GM13976 (cell line): Measurements from ENCODE around the gene C2CD5.

Experiments
- DNase-seq: peaks from one replicate; pipeline ENCODE4 v3.0.0; 2012; ENCODE audit warnings: low spot score
- in situ Hi-C: fragments of 300-500 bp; cut with MboI; formaldehyde crosslinking; loops from one replicate; pipeline ENCODE4 v1.12.0; 2022; ENCODE audit warnings: low sequenced_read_pairs, mixed read lengths, inconsistent platforms; ENCODE audit not compliant: unreplicated experiment
- TF ChIP-seq, protein P1 (sequence below): IDR thresholded peaks from 2 replicates; pipeline ENCODE4 v1.5.1; 2012; ENCODE audit warnings: borderline replicate concordance, mild to moderate bottlenecking; ENCODE audit not compliant: insufficient read depth; ENCODE audit errors: extremely low read depth, missing control alignments, control extremely low read depth

C2CD5 gene

DNA sequence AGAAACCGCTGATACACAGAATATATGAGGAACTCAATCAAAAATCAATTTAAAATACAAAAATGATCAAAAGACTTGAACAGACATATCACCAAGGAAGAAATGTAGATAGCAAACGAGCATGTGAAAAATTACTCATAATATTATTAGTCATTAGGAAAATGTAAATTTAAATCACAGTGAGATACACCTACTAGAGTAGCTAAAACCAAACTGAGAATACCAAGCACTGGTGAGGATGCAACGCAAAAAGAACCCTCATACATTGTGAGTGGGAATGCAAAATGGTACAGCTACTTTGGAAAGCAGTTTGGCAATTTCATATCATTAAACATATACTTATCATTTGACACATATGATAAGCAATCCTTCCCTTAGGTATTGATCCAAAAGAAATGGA lies 108.8 kb downstream of the C2CD5 start:
- DNase-seq: no peak
- in situ Hi-C loops: loop anchor here (25.0 kb wide), 1 partner anchor 348 kb away; no protein-coding TSS in a partner anchor
- TF ChIP-seq, protein P1, sequence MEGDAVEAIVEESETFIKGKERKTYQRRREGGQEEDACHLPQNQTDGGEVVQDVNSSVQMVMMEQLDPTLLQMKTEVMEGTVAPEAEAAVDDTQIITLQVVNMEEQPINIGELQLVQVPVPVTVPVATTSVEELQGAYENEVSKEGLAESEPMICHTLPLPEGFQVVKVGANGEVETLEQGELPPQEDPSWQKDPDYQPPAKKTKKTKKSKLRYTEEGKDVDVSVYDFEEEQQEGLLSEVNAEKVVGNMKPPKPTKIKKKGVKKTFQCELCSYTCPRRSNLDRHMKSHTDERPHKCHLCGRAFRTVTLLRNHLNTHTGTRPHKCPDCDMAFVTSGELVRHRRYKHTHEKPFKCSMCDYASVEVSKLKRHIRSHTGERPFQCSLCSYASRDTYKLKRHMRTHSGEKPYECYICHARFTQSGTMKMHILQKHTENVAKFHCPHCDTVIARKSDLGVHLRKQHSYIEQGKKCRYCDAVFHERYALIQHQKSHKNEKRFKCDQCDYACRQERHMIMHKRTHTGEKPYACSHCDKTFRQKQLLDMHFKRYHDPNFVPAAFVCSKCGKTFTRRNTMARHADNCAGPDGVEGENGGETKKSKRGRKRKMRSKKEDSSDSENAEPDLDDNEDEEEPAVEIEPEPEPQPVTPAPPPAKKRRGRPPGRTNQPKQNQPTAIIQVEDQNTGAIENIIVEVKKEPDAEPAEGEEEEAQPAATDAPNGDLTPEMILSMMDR: no peak

DNA sequence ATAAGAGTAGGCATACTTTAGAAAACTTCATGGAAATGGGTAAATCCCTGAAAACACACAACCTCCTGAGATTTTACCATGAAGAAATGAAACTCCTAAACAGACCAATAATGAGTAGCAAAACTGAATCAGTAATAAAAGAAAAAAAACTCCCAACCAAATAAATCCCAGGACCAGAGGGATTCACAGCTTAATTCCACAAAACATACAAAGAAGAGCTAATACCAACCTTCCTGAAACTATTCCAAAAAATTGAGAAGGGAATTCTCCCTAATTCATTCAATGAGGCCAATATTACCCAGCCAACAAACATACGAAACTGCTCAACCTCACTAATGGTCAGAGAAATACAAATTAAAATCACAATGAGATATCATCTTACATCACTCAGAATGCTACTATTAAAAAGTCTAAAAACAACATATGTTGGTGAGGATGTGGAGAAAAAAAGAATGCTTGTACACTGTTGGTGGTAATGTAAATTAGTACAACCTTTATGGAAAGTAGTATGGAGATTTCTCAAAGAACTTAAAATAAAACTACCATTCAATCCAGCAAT lies 112.6 kb downstream of the C2CD5 start:
- in situ Hi-C loops: loop anchor here (25.0 kb wide), 1 partner anchor 344 kb away; no protein-coding TSS in a partner anchor

DNA sequence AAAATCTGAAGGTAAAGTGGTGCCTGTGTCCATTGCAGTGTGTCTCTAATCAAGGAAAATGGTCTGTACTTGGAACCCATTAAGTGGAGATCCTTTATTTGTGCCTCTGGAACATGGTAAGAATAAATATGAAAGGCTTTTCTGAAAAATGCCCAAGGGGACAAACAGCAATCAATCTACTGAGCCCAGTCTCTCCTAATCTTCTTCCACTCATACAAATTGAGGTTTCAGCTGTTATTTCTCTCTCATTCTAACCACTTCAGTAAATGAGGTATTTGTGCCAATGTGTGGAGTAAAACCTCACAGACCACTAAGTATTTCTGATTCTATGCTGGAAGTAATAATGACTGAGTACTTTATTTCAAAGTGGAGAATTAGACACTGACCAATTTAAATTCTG lies 127.5 kb downstream of the C2CD5 start:
- no peak for DNase-seq
- TF ChIP-seq, protein P1: no peak
- in situ Hi-C loops: no loop called here

More for the DNA sequence above, 112.6 kb downstream of the C2CD5 start:
- TF ChIP-seq, protein P1: no peak
- DNase-seq: no peak

DNA sequence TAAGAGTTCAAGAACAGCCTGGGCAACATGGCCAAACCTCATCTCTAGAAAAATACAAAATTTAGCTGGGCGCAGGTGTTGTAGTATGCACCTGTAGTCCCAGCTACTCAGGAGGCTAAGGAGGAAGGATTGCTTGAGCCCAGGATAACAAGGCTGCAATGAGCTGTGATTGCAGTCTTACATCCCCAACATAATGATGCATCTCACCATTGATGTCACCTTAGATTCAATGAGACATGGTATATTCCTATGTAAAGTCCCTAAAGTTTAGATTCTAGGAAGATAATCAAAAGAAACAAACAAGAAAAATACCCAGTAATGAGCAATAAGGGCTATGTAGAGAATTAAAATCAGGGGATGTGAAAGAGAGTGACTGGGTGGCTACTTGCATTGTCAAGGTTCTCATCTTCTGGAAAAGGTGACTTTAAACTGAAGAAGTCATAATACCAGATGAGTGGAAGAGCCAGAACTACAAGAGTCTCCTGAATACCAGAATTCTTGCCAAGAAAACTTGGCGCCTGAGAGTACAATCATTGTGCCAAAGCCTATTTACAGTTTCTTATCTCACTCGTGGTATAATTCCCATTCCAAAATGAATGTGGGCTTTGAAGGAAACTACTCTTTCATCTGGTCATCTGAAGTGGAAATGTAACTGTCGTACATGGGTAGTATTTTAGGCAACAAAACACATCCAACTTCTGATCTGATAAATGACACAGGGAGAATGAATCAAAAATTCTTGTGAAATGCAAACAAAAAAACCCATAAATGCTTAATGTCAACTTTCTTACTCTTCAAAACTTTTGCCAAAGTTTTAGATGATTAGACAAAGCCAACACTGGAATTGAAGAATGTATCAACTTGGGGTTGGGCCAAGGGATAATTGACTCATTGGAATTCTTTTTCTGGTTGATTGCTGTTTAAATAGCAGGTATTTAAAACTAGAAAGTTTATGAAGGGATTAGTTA lies 128.7 kb downstream of the C2CD5 start:
- DNase-seq: no peak
- TF ChIP-seq, protein P1: no peak
- in situ Hi-C loops: no loop called here

DNA sequence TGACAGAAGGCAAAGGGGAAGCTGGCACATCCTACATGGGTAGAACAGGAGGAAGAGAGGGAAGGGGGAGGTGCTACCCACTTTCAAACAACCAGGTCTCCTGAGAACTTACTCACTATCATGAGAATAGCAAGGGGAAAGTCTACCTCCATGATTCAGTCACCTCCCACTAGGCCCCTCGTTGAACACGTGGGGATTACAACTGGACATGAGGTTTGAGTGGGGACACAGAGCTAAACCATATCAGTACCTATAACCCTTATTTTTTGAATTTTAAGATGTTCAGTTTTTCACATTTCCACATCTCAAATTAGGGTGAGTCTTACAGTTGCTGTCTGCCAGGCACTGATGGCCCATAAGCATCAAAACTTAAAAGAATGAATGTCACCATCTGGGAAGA lies 129.6 kb downstream of the C2CD5 start:
- TF ChIP-seq, protein P1: no peak
- no peak for DNase-seq
- in situ Hi-C loops: no loop called here

DNA sequence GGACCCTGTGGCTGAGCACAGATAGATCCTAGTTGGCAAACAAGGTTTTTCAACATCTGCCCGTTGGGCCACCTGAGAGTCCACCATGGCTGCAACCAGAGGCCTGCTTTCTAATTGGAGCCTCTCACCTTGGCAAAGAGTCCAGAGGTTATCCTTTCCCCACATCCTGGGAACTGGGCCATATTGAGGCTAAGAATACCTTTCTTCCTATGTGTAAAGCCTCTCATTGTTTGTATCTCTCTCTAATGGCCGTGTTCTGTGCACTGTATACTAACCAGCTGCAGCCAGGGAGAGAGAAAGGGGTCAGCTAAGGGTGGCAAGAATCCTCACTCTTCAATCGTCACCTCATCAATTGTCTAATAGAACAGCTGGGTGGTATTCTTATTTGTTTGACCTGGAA lies 130.8 kb downstream of the C2CD5 start:
- TF ChIP-seq, protein P1: no peak
- no peak for DNase-seq
- in situ Hi-C loops: no loop called here
